SK-N-MC (cell line): ENCODE results near the gene TMSB10.

ENCODE experiments used
- EZH2 ChIP-seq: fragments of 200-600 bp; sonication (generic); IDR thresholded peaks from one replicate; pipeline ENCODE4 v1.6.1; 2017; ENCODE audit warnings: antibody characterized with exemption
- POLR2AphosphoS5 ChIP-seq: IDR thresholded peaks from 2 replicates; pipeline ENCODE4 v1.6.1; 2012; ENCODE audit warnings: mild to moderate bottlenecking, low read depth, low read length, borderline replicate concordance

DNA sequence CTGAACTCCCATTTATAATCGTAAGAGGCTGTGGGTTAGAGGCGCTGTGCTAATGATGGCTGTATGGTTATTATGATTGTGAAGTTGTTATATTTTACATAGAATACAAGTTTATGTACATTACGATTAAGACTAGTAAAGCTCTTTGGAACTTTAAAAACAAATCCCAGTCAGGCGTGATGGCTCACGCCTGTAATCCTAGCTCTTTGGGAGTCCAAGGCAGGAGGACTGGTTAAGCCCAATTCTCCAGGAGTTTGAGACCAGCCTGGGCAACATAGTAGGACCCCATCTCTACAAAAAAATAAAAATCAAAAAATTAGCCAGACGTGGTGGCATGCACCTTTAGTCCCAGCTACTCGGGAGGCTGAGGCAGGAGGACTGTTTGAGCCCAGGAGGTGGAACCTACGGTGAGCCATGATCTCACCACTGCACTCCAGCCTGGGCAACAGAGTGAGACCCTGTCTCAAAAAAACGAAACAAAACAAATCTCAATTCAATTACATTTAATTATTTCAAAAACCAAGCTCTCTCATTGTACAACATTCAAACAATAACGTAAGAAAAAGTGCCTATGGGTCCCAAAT, 41.6 kb downstream of the TMSB10 start:
- TF ChIP-seq POLR2AphosphoS5 (no peak), EZH2 (no peak)
